B cell (primary cell): ENCODE data around the gene BAIAP2L1. TPM values are rescaled to one million over a fixed set of nuclear protein-coding genes. Genes with fewer than 3 reads are reported as not detected.

Source experiments
- ATAC-seq: fragments of 200-7000 bp; cut with Tn5 transposase; one replicate; pipeline ENCODE4 v1.10.0; 2021; ENCODE audit warnings: low read depth, mild to moderate bottlenecking, moderate number of reproducible peaks, moderate library complexity
- CTCF ChIA-PET: fragments of 350-600 bp; sonication (Branson Sonifier 250); formaldehyde crosslinking; loops from one replicate; lab custom pipeline; 2021; ENCODE audit warnings: antibody characterized with exemption, inconsistent platforms; lab: Charles Lee
- POLR2A ChIA-PET: fragments of 350-600 bp; sonication (Branson Sonifier 250); formaldehyde crosslinking; loops from one replicate; lab custom pipeline; 2021; ENCODE audit warnings: antibody characterized with exemption; lab: Charles Lee
- DNase-seq: peaks from one replicate; pipeline ENCODE4 v3.0.0; 2013
- H2AFZ ChIP-seq: 2 replicates; pipeline ENCODE4 v1.6.1; 2012; ENCODE audit warnings: mild to moderate bottlenecking, low read depth, low read length; ENCODE audit not compliant: insufficient read depth, poor library complexity, severe bottlenecking
- H3K27ac ChIP-seq, 2 donors: 1 replicate in 1 of 2; 2 replicates in 1 of 2; pipeline ENCODE4 v1.5.1; 2012 to 2013; ENCODE audit warnings: low read length in 2 of 2, mild to moderate bottlenecking in 2 of 2, moderate library complexity in 1 of 2
- H3K27me3 ChIP-seq, 4 experiments: fragments of 200-600 bp in 1 of 4; sonication (generic) in 1 of 4; replicated peaks in 1 of 4; 1 replicate in 2 of 4; 2 replicates in 2 of 4; pipeline versions ENCODE4 v1.6.1 to v1.7.0; 2013 to 2016; ENCODE audit warnings: low read length in 3 of 4, mild to moderate bottlenecking in 2 of 4, mixed read lengths in 1 of 4, moderate library complexity in 1 of 4; ENCODE audit not compliant: insufficient read depth in 4 of 4, control insufficient read depth in 3 of 4; ENCODE audit errors: control extremely low read depth in 1 of 4
- H3K36me3 ChIP-seq, 2 experiments: replicated peaks in 1 of 2; 1 replicate in 1 of 2; 2 replicates in 1 of 2; pipeline versions ENCODE4 v1.6.1 to v1.7.1; 2013; ENCODE audit warnings: low read length in 1 of 2; ENCODE audit not compliant: insufficient read depth in 2 of 2, control insufficient read depth in 1 of 2; ENCODE audit errors: control extremely low read depth in 1 of 2, extremely low read depth in 1 of 2
- H3K4me1 ChIP-seq, 2 donors: fragments of 200-600 bp in 1 of 2; sonication (generic) in 1 of 2; 1 replicate in 1 of 2; 2 replicates in 1 of 2; pipeline versions ENCODE4 v1.5.1 to v1.6.1; 2013 to 2017; ENCODE audit warnings: low read length in 2 of 2; ENCODE audit not compliant: control insufficient read depth in 2 of 2, insufficient read depth in 2 of 2
- H3K4me2 ChIP-seq: replicated peaks from 2 replicates; pipeline ENCODE3; 2012; ENCODE audit warnings: mild to moderate bottlenecking, low read depth, low read length; ENCODE audit not compliant: poor library complexity, severe bottlenecking
- H3K4me3 ChIP-seq, 5 experiments: fragments of 200-600 bp in 1 of 5; sonication (generic) in 1 of 5; 1 replicate in 3 of 5; 2 replicates in 2 of 5; pipeline versions ENCODE4 v1.5.1 to v1.7.0; 2011 to 2016; ENCODE audit warnings: low read length in 4 of 5, mild to moderate bottlenecking in 4 of 5, low read depth in 2 of 5, control low read depth in 1 of 5, moderate library complexity in 1 of 5; ENCODE audit not compliant: insufficient read depth in 1 of 5; ENCODE audit errors: control extremely low read depth in 1 of 5, extremely low read depth in 1 of 5
- H3K79me2 ChIP-seq: fragments of 200-600 bp; sonication (generic); one replicate; pipeline ENCODE4 v1.6.0; 2016; ENCODE audit warnings: low read length; ENCODE audit not compliant: control insufficient read depth, insufficient read depth
- H3K9ac ChIP-seq: fragments of 200-600 bp; sonication (generic); 2 replicates; pipeline ENCODE4 v1.6.1; 2017; ENCODE audit warnings: mild to moderate bottlenecking, low read length, moderate library complexity
- H3K9me3 ChIP-seq, 3 donors: one replicate each; pipeline versions ENCODE4 v1.6.1 to v1.7.1; 2013; ENCODE audit warnings: low read length in 2 of 3; ENCODE audit not compliant: control insufficient read depth in 2 of 3, insufficient read depth in 1 of 3; ENCODE audit errors: control extremely low read depth in 1 of 3
- H4K20me1 ChIP-seq: 2 replicates; pipeline ENCODE4 v1.6.0; 2012; ENCODE audit warnings: mild to moderate bottlenecking, low read length; ENCODE audit not compliant: insufficient read depth, control insufficient read depth, poor library complexity, severe bottlenecking
- H3K27ac Mint-ChIP-seq: one replicate; pipeline ENCODE4 v1.8.0; 2021; ENCODE audit warnings: mixed read lengths
- H3K27me3 Mint-ChIP-seq: one replicate; pipeline ENCODE4 v1.8.0; 2021; ENCODE audit warnings: mixed read lengths
- H3K4me1 Mint-ChIP-seq: one replicate; pipeline ENCODE4 v1.8.0; 2021; ENCODE audit warnings: mixed read lengths
- H3K4me3 Mint-ChIP-seq: one replicate; pipeline ENCODE4 v1.8.0; 2021; ENCODE audit warnings: mixed read lengths
- H3K9me3 Mint-ChIP-seq: one replicate; pipeline ENCODE4 v1.8.0; 2022; ENCODE audit warnings: mixed read lengths; ENCODE audit not compliant: insufficient read depth
- EZH2 ChIP-seq: IDR thresholded peaks from 2 replicates; pipeline ENCODE4 v1.6.1; 2012; ENCODE audit warnings: borderline replicate concordance, low read depth, mild to moderate bottlenecking, moderate library complexity, low read length; ENCODE audit not compliant: insufficient read depth, poor library complexity, severe bottlenecking
- WGBS: methylation state at CpG from one replicate; pipeline ENCODE4 v1.1.5; 2013; ENCODE audit warnings: missing lambda C conversion rate; ENCODE audit not compliant: insufficient coverage; 5-methylcytosine and 5-hydroxymethylcytosine counted together
- intact Hi-C: fragments of 100-400 bp; cut with micrococcal nuclease; formaldehyde crosslinking; loops from one replicate; pipeline ENCODE4 v1.10.0; 2022
- polyA plus RNA-seq: library from polyadenylated mRNA; depleted of rRNA; stranded (reverse); fragments of >200 nt; gene quantifications from 2 replicates; pipeline ENCODE4 v1.2.3, GENCODE V29; 2012
- total RNA-seq, 2 donors: library from RNA; stranded (reverse); fragments of 120-200 nt in 1 of 2; gene quantifications; 1 replicate in 1 of 2; 2 replicates in 1 of 2; pipeline versions ENCODE4 v1.2.3 to v1.2.4, GENCODE V29; 2013 to 2022
- TF ChIP-seq, protein P1 (sequence below): fragments of 200-600 bp; IDR thresholded peaks from one replicate; pipeline ENCODE4 v1.8.0; 2022; ENCODE audit warnings: antibody characterized with exemption, mild to moderate bottlenecking

Gene BAIAP2L1
- total and polyA plus RNA-seq, 2 donors (not counting 1 experiment from before 2014, with no cell fraction given) = 1.5 to 3.7 TPM

- H3K27me3 Mint-ChIP-seq = peaks cover 3% of the 10 kb centered on the region
- Histone ChIP-seq H3K4me2 (no peak overlapping the region), H3K36me3 (no peaks in the 10 kb centered on the region), H2AFZ (no peak overlapping the region), H3K4me3 (no peak overlapping the region), H4K20me1 (no peaks in the 10 kb centered on the region), H3K9me3 (peaks cover 0 to 3% (median 0%) of the 10 kb centered on the region in 3 donors), H3K9ac (no peak overlapping the region), H3K4me1 (no peaks in the 10 kb centered on the region), H3K79me2 (no peaks in the 10 kb centered on the region), H3K27ac (no peak overlapping the region), H3K27me3 (no peaks in the 10 kb centered on the region)
- ChIA-PET CTCF (no interaction called here), POLR2A (no interaction called here)
- ATAC-seq (no peak), DNase-seq (no peak)
- TF ChIP-seq, protein P1, sequence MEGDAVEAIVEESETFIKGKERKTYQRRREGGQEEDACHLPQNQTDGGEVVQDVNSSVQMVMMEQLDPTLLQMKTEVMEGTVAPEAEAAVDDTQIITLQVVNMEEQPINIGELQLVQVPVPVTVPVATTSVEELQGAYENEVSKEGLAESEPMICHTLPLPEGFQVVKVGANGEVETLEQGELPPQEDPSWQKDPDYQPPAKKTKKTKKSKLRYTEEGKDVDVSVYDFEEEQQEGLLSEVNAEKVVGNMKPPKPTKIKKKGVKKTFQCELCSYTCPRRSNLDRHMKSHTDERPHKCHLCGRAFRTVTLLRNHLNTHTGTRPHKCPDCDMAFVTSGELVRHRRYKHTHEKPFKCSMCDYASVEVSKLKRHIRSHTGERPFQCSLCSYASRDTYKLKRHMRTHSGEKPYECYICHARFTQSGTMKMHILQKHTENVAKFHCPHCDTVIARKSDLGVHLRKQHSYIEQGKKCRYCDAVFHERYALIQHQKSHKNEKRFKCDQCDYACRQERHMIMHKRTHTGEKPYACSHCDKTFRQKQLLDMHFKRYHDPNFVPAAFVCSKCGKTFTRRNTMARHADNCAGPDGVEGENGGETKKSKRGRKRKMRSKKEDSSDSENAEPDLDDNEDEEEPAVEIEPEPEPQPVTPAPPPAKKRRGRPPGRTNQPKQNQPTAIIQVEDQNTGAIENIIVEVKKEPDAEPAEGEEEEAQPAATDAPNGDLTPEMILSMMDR = no peak
- TF ChIP-seq EZH2 = no peak
- WGBS = 94% methylated on average over 17 of the region's 22 CpGs
- H3K9me3 Mint-ChIP-seq = no peaks in the 10 kb centered on the region
- H3K4me1 Mint-ChIP-seq = no peaks in the 10 kb centered on the region
- no peak overlapping the region for H3K27ac Mint-ChIP-seq
- intact Hi-C loops = no loop called here
- no peak overlapping the region for H3K4me3 Mint-ChIP-seq
Observed at GRCh38 chr7:98305951-98306535, 94.8 kb downstream of the BAIAP2L1 start.

DNA sequence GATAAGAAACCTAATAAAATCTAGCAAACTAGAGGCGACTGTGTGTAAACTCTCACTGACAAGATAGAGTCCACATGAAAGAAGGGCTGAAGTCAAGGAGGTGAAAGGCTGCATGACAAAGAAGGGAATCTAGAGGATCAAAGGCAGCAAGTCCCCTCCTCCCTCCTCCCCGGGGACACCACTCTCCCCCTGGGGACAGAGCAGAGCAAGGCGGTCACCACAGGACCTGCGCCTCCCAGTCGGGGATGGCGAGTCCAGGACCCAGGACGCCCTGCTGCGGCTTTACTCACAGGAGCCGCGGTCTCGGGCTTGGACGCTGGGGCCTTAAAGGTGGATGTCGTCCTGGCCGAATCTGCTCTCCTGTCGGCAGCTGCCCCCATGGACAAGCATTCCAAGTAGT, 97.0 kb downstream of the BAIAP2L1 start:
- H3K9me3 Mint-ChIP-seq = no peaks in the 10 kb centered on the region
- Histone ChIP-seq H3K4me1 (no peaks in the 10 kb centered on the region), H3K4me3 (no peak overlapping the region), H3K9me3 (no peaks in the 10 kb centered on the region), H3K27me3 (no peaks in the 10 kb centered on the region), H3K36me3 (no peaks in the 10 kb centered on the region), H3K9ac (no peak overlapping the region), H2AFZ (no peak overlapping the region), H4K20me1 (no peaks in the 10 kb centered on the region), H3K4me2 (no peak overlapping the region), H3K79me2 (no peaks in the 10 kb centered on the region), H3K27ac (no peak overlapping the region)
- no peaks in the 10 kb centered on the region for H3K4me1 Mint-ChIP-seq
- intact Hi-C loops = no loop called here
- no peaks in the 10 kb centered on the region for H3K27me3 Mint-ChIP-seq
- TF ChIP-seq, protein P1 = no peak
- no peak for TF ChIP-seq EZH2
- 95% methylated on average over 14 of the region's 15 CpGs for WGBS
- DNase-seq (no peak), ATAC-seq (no peak)
- POLR2A ChIA-PET = no interaction called here
- no peak overlapping the region for H3K4me3 Mint-ChIP-seq
- no peak overlapping the region for H3K27ac Mint-ChIP-seq
- CTCF ChIA-PET = no interaction called here
